Effector memory CD4-positive, alpha-beta T cell (primary cell): Measurements from ENCODE around the gene UQCRH.

ENCODE experiments used
- DNase-seq, 3 donors: peaks; one replicate each; pipeline ENCODE4 v3.0.0-alpha.2; 2020
- H3K27ac ChIP-seq: 2 replicates; pipeline ENCODE4 v1.7.0; 2013; ENCODE audit warnings: mild to moderate bottlenecking, low read length, moderate library complexity; ENCODE audit not compliant: insufficient read depth, poor library complexity, severe bottlenecking
- H3K27me3 ChIP-seq: replicated peaks from 2 replicates; pipeline ENCODE4 v1.7.0; 2013; ENCODE audit warnings: mild to moderate bottlenecking, low read length; ENCODE audit not compliant: insufficient read depth, control insufficient read depth, poor library complexity, severe bottlenecking
- H3K36me3 ChIP-seq: 2 replicates; pipeline ENCODE4 v1.7.0; 2013; ENCODE audit warnings: mild to moderate bottlenecking, low read length, moderate library complexity; ENCODE audit not compliant: control insufficient read depth, insufficient read depth
- H3K4me1 ChIP-seq: 2 replicates; pipeline ENCODE4 v1.7.0; 2013; ENCODE audit warnings: low read length, mild to moderate bottlenecking; ENCODE audit not compliant: control insufficient read depth, insufficient read depth, poor library complexity, severe bottlenecking
- H3K4me3 ChIP-seq: 2 replicates; pipeline ENCODE4 v1.7.0; 2013; ENCODE audit warnings: low read length, low read depth, mild to moderate bottlenecking; ENCODE audit not compliant: insufficient read depth, poor library complexity, severe bottlenecking
- H3K9me3 ChIP-seq: 2 replicates; pipeline ENCODE4 v1.7.0; 2013; ENCODE audit warnings: mild to moderate bottlenecking, low read length, moderate library complexity; ENCODE audit not compliant: control insufficient read depth
- total RNA-seq, 3 donors: gene quantifications; one replicate each; lab custom pipeline; 2026; lab: John Stamatoyannopoulos, UW

Gene UQCRH
- total RNA-seq: 37.6 to 58.8 (median 43.0) reads per million in 3 donors

GRCh38 chr1:46303038-46303871 is at the start of gene UQCRH, which contains the start of gene LRRC41:
Gene UQCRH (plus strand): TSS chr1:46303698. CDS start chr1:46303767, 69 bp downstream.
Gene LRRC41 (minus strand): TSS chr1:46303616. CDS start chr1:46303322, 294 bp downstream.
- Histone ChIP-seq H3K27me3 (no peaks in the 10 kb centered on the region), H3K27ac (peak within 1 kb of the TSS; percentile 86), H3K9me3 (no peaks in the 10 kb centered on the region), H3K36me3 (no peaks in the 10 kb centered on the region), H3K4me3 (peak within 1 kb of the TSS; percentile 73), H3K4me1 (peaks cover 19% of the 10 kb centered on the region)
- DNase-seq: peak; percentile 81 to 88 (median 88)

DNA sequence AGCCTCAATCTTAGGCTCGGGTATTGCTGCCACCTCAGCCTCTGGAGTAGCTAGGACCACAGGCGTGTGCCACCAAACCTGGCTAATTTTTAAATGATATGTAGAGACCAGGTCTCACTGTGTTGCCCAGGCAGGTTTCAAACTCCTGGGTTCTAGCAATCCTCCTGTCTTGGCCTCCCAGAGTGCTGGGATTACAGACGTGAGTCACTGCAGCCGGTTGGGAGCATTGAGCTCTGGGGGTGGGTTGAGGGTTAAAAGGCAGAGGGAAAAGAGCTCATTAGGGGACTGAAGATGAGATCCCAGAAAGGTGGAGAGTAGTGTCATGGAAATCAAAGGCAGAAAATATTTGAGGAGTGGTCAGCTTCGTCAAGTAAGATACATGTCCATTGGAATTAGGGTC is 48.8 kb upstream of the UQCRH start:
- no peaks in the 10 kb centered on the region for H3K4me1 ChIP-seq
- H3K4me3 ChIP-seq: no peak overlapping the region
- no peaks in the 10 kb centered on the region for H3K9me3 ChIP-seq
- no peaks in the 10 kb centered on the region for H3K36me3 ChIP-seq
- no peak for DNase-seq
- H3K27ac ChIP-seq: no peak overlapping the region
- no peaks in the 10 kb centered on the region for H3K27me3 ChIP-seq

DNA sequence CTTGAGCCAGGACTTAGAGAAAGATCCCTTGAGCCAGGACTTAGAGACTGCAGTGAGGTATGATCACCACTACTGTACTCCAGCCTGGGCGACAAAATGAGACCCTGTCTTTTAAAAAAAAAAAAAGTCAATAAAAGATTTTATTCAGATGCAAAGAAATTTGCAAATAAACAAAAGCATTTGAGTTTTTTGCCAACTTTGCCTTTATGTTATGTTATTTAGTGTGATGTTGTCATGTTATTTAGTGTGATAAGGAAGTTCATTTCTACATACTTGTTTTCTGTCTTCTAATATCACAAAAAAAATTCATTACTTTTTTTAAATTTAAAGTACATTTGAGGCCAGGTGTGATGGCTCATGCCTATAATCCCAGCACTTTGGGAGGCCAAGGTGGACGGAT is 47.0 kb upstream of the UQCRH start:
- Histone ChIP-seq H3K36me3 (no peaks in the 10 kb centered on the region), H3K9me3 (no peaks in the 10 kb centered on the region), H3K4me3 (no peak overlapping the region)

DNA sequence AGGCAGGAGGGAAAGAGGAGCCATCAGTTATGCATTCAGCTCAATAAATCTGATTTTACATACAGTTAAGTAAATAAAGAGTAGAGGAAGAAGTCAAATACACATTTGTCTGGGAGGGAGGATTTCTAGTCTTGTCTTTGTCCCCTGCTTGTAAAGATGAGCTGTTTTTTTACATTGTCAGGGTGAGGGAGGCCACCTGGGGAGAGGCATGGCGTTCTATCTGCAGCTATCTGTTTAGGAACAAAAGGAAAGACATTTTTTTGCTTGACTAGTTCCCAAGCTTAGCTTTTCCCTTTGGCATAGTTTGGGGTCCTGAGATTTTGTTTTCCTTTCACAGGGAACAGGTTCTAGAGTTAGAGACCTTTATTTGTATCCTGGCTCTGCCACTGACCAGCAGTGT is 41.0 kb upstream of the UQCRH start:
- H3K4me1 ChIP-seq: no peaks in the 10 kb centered on the region
- no peak for DNase-seq
- no peaks in the 10 kb centered on the region for H3K9me3 ChIP-seq
- no peak overlapping the region for H3K27ac ChIP-seq
- no peak overlapping the region for H3K4me3 ChIP-seq
- no peaks in the 10 kb centered on the region for H3K27me3 ChIP-seq
- H3K36me3 ChIP-seq: no peaks in the 10 kb centered on the region

More for the DNA sequence above, 47.0 kb upstream of the UQCRH start:
- H3K27ac ChIP-seq: no peak overlapping the region
- DNase-seq: no peak
- H3K27me3 ChIP-seq: no peaks in the 10 kb centered on the region
- H3K4me1 ChIP-seq: no peaks in the 10 kb centered on the region

DNA sequence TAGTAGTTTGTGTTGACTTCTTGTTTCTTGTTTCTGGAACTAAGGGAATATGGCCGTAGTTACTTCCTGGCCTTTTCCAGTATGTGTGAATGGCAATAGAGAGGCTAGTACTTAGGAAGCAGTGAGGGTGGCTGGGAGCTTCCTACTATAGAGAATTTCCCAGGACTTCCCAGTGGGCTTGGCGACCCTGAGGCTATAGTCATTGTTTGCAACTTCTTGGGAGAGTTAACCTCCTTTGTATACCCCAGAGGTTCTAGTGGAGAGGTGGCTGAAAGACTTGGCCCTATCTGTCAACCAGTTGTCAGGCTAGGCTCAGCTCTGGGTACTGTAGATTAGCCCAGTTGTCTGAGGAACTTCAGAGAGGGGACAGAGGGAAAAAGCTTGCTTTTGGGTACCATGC is 40.4 kb upstream of the UQCRH start:
- no peaks in the 10 kb centered on the region for H3K4me1 ChIP-seq
- H3K27me3 ChIP-seq: no peaks in the 10 kb centered on the region
- no peaks in the 10 kb centered on the region for H3K9me3 ChIP-seq
- no peak overlapping the region for H3K4me3 ChIP-seq
- no peak for DNase-seq
- H3K27ac ChIP-seq: no peak overlapping the region
- no peaks in the 10 kb centered on the region for H3K36me3 ChIP-seq

- no peak overlapping the region for H3K4me3 ChIP-seq
These were observed 34.9 kb upstream of the UQCRH start for GRCh38 chr1:46268578-46268977.

GRCh38 chr1:46274225-46275029 is 29.1 kb upstream of the UQCRH start:
- peaks cover 5% of the 10 kb centered on the region for H3K36me3 ChIP-seq
- no peak overlapping the region for H3K27ac ChIP-seq
- no peak overlapping the region for H3K4me3 ChIP-seq
- DNase-seq: no peak
- no peaks in the 10 kb centered on the region for H3K27me3 ChIP-seq
- H3K9me3 ChIP-seq: no peaks in the 10 kb centered on the region
- no peaks in the 10 kb centered on the region for H3K4me1 ChIP-seq

More at GRCh38 chr1:46268578-46268977, 34.9 kb upstream of the UQCRH start:
- no peaks in the 10 kb centered on the region for H3K27me3 ChIP-seq
- no peaks in the 10 kb centered on the region for H3K9me3 ChIP-seq
- H3K36me3 ChIP-seq: no peaks in the 10 kb centered on the region
- H3K4me1 ChIP-seq: no peaks in the 10 kb centered on the region
- DNase-seq: no peak
- no peak overlapping the region for H3K27ac ChIP-seq

DNA sequence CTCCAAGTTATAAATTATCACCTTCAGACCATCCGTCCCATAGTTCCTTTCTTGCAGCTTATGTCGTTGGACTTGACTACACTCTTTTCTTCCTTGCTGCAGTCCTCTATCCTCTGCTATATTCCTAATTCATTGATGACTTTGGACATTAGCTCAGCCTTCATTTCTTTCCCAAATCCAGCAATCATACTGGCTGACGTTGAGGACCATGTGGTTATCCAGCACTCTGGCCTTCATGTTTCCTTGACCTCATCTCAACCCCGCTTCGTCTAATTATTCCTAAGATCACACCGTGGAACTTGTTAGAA is 28.5 kb upstream of the UQCRH start:
- peaks cover 8% of the 10 kb centered on the region for H3K36me3 ChIP-seq
- DNase-seq: no peak

GRCh38 chr1:46277658-46278373 is 25.7 kb upstream of the UQCRH start:
- Histone ChIP-seq H3K4me1 (no peaks in the 10 kb centered on the region), H3K27me3 (no peaks in the 10 kb centered on the region), H3K9me3 (no peaks in the 10 kb centered on the region), H3K4me3 (no peak overlapping the region), H3K27ac (no peak overlapping the region), H3K36me3 (peaks cover 17% of the 10 kb centered on the region)
- DNase-seq: no peak

More for the DNA sequence above, 28.5 kb upstream of the UQCRH start:
- Histone ChIP-seq H3K27ac (no peak overlapping the region), H3K9me3 (no peaks in the 10 kb centered on the region), H3K4me3 (no peak overlapping the region), H3K27me3 (no peaks in the 10 kb centered on the region), H3K4me1 (no peaks in the 10 kb centered on the region)
